Uterus (tissue), 4 donors: ENCODE data around the gene BPIFB4. TPM values are rescaled to one million over a fixed set of nuclear protein-coding genes. Genes with fewer than 3 reads are reported as not detected.
"Not testable (repeated sequence)": the region's sequence is repeated elsewhere in the genome, so short reads cannot be mapped to it uniquely, and the experiment has no call there.

Experiments used
- DNase-seq, 2 donors: peaks; one replicate each; pipeline ENCODE4 v3.0.0-alpha.2; 2019 to 2020
- H3K27ac ChIP-seq, 2 donors: fragments of 200-600 bp; sonication (generic); 1 replicate in 1 of 2; 2 replicates in 1 of 2; pipeline ENCODE4 v1.5.1; 2016 to 2018
- H3K27me3 ChIP-seq, 2 donors: fragments of 200-600 bp; sonication (generic); one replicate each; pipeline ENCODE4 v1.5.1; 2018 to 2019; ENCODE audit warnings: control low read depth in 1 of 2
- H3K36me3 ChIP-seq, 2 donors: fragments of 200-600 bp; sonication (generic); one replicate each; pipeline ENCODE4 v1.5.1; 2019; ENCODE audit warnings: control low read depth in 1 of 2
- H3K4me1 ChIP-seq, 2 donors: fragments of 200-600 bp; sonication (generic); one replicate each; pipeline ENCODE4 v1.5.1; 2018 to 2019; ENCODE audit warnings: control low read depth in 1 of 2
- H3K4me3 ChIP-seq, 2 donors: fragments of 200-600 bp; sonication (generic); 1 replicate in 1 of 2; 2 replicates in 1 of 2; pipeline ENCODE4 v1.5.1; 2018 to 2019; ENCODE audit warnings: mild to moderate bottlenecking in 1 of 2
- H3K9me3 ChIP-seq, 2 donors: fragments of 200-600 bp; sonication (generic); one replicate each; pipeline ENCODE4 v1.5.1; 2019; ENCODE audit warnings: control low read depth in 1 of 2
- POLR2A ChIP-seq, 2 donors: fragments of 450-650 bp; IDR thresholded peaks; one replicate each; pipeline ENCODE4 v1.6.1; 2016; ENCODE audit warnings: antibody characterized with exemption in 2 of 2, mild to moderate bottlenecking in 1 of 2, moderate library complexity in 1 of 2
- intact Hi-C: fragments of 100-400 bp; cut with DNase I; formaldehyde crosslinking; loops from one replicate; pipeline ENCODE4 v1.15.1; 2023; ENCODE audit warnings: low total_unique reads
- total RNA-seq, 4 donors: library from RNA; depleted of rRNA in 3 of 4; stranded (reverse); fragments of >200 nt in 3 of 4; gene quantifications; one replicate each; pipeline versions ENCODE4 v1.1.0 to v1.2.4, GENCODE V29; 2014 to 2023
- TF ChIP-seq, protein P1 (sequence below), 4 experiments: fragments of 200-600 bp in 2 of 4; fragments of 450-650 bp in 2 of 4; sonication (generic) in 2 of 4; IDR thresholded peaks; one replicate each; pipeline ENCODE4 v1.5.1; 2016 to 2019; ENCODE audit warnings: antibody characterized with exemption in 4 of 4, mild to moderate bottlenecking in 2 of 4, moderate library complexity in 1 of 4
- donor health status: DM: yes; HTN: yes; CAD: no.

Gene BPIFB4
- total RNA-seq, 4 donors from 2014 or later: not detected

DNA sequence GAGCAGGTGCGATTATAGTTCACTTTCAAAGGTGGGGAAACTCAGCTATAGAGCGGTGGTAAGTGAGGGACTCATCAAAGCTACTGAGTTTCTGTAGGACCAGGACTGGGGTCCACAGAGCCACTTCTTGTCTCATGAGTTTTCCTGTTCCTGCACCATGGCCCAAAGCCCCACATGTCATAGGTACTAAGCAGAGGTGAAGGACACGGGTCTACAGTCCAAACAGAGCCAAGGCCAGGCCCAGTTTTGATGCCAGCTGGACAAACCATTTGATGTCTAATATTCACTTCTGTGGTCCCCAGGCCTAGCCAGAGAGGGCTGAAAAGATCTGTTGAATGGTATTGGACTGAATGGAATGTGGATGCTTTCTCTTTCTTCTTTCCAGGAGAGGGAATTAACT, 37.0 kb upstream of the BPIFB4 start:
- Histone ChIP-seq H3K36me3 (no peaks in the 10 kb centered on the region), H3K4me1 (no peaks in the 10 kb centered on the region), H3K9me3 (peaks cover 0 to 3% of the 10 kb centered on the region in 2 donors), H3K27ac (no peak overlapping the region), H3K27me3 (no peaks in the 10 kb centered on the region), H3K4me3 (no peak overlapping the region)
- no peak for DNase-seq
- intact Hi-C loops: no loop called here
- no peak for TF ChIP-seq POLR2A (IDR thresholded peaks at IDR 0.05)
- TF ChIP-seq, protein P1, sequence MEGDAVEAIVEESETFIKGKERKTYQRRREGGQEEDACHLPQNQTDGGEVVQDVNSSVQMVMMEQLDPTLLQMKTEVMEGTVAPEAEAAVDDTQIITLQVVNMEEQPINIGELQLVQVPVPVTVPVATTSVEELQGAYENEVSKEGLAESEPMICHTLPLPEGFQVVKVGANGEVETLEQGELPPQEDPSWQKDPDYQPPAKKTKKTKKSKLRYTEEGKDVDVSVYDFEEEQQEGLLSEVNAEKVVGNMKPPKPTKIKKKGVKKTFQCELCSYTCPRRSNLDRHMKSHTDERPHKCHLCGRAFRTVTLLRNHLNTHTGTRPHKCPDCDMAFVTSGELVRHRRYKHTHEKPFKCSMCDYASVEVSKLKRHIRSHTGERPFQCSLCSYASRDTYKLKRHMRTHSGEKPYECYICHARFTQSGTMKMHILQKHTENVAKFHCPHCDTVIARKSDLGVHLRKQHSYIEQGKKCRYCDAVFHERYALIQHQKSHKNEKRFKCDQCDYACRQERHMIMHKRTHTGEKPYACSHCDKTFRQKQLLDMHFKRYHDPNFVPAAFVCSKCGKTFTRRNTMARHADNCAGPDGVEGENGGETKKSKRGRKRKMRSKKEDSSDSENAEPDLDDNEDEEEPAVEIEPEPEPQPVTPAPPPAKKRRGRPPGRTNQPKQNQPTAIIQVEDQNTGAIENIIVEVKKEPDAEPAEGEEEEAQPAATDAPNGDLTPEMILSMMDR (IDR thresholded peaks at IDR 0.05): no peak

DNA sequence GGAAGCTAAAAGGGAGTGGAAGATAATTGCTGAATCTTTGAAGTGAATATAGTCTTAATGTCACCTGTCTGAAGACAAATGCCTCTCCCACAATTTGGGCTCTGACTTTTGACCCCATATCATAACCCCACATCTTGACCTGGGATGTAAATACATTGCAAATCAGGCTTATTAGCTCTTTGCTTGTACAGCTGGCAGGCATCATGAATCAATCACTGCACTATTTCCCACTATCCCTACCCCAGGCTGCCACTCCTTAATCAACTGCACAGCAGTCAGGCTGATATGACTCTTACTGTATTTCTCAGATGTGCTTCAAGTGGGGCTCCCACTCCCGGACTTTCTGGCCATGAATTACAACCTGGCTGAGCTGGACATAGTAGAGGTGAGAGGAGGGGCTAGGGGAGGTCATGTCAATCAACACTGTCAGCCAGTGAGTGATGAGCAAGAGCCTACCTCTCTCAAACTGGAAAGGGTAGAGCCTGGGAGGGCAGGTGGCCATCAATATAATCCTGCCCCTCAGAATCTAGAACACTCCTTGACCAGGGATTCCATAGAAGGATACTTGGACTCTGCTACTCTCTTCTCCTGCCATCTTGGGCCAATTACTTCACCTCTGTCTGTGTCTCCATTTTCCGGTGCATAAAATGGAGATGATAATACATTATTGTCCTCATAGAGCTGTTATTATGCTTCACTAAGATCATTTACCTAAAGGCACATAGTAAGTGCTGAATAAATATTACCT, 36.3 kb upstream of the BPIFB4 start:
- no peaks in the 10 kb centered on the region for H3K27me3 ChIP-seq
- no peaks in the 10 kb centered on the region for H3K36me3 ChIP-seq
- TF ChIP-seq, protein P1 (IDR thresholded peaks at IDR 0.05): no peak
- TF ChIP-seq POLR2A (IDR thresholded peaks at IDR 0.05): no peak
- H3K4me3 ChIP-seq: no peak overlapping the region
- H3K9me3 ChIP-seq: peaks cover 0 to 3% of the 10 kb centered on the region in 2 donors
- intact Hi-C loops: no loop called here
- no peaks in the 10 kb centered on the region for H3K4me1 ChIP-seq
- no peak overlapping the region for H3K27ac ChIP-seq
- no peak for DNase-seq

DNA sequence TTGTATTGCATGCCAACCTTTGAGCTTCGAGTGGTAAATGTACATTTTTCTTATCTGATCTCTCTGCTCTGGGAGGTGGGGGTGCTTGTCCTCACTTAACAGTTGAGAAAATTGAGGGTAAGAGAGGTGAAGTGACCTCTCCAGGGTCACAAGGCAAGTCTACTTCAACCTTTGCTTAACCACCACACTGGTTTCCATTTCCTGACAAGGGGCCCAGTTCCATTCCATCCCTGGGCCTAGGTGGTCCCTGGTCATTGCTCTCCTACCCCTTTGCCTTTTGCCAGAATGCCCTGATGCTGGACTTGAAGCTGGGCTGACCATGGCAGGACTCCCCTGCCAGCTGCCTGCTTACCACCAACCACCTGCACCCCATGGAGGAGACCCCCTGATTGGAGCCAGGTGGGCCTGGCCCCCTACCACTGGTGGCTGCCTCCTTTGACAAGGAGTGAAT, 35.7 kb upstream of the BPIFB4 start:
- Histone ChIP-seq H3K9me3 (peaks cover 0 to 3% of the 10 kb centered on the region in 2 donors), H3K27me3 (no peaks in the 10 kb centered on the region), H3K4me1 (no peaks in the 10 kb centered on the region), H3K27ac (no peak overlapping the region), H3K4me3 (no peak overlapping the region), H3K36me3 (no peaks in the 10 kb centered on the region)
- TF ChIP-seq, protein P1 (IDR thresholded peaks at IDR 0.05): no peak
- TF ChIP-seq POLR2A (IDR thresholded peaks at IDR 0.05): no peak
- DNase-seq: no peak
- intact Hi-C loops: no loop called here

DNA sequence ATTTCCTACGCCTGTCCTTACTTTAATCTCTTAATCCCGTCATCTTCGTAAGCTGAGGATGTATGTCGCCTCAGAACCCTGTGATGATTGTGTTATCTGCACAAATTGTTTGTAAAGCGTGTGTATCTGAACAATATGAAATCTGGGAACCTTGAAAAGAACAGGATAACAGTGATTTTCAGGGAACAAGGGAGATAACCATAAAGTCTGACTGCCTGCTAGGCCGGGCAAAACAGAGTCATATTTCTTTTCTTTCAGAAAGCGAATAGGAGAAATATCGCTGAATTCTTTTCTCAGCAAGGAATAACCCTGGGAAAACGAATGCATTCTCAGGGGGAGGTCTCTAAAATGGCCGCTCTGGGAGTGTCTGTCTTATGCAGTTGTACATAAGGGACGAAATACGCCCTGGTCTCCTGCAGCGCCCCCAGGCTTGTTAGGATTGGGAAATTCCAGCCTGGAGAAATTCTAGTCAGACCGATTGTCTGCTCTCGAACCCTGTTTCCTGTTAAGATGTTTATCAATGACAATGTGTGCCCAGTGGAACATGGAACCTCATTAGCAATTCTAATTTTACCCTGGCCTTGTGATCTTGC, 34.2 kb upstream of the BPIFB4 start:
- H3K4me3 ChIP-seq, H3K36me3 ChIP-seq, DNase-seq, H3K9me3 ChIP-seq, H3K4me1 ChIP-seq, H3K27me3 ChIP-seq, H3K27ac ChIP-seq, intact Hi-C loops: not testable (repeated sequence)

DNA sequence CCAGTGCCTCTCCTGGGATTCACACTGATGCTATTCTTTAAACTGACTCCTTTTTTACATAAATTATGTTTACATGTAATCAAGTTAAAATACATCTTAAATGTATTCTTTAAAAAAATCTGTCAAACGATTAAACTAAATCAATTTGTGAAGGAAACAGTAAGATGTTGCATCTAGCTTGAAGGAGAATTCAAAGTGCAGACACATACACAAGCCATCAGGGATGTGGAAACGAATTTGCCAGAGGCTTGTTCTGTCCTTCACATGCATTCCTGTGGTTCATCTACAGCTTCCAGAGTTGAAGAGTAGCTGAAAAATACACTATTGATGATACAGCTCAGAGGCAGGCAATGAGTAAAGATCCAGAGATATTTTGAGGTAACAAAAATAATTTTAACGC, 33.0 kb upstream of the BPIFB4 start:
- Histone ChIP-seq H3K27me3 (no peaks in the 10 kb centered on the region), H3K4me3 (no peak overlapping the region), H3K36me3 (no peaks in the 10 kb centered on the region), H3K4me1 (no peaks in the 10 kb centered on the region), H3K27ac (no peak overlapping the region), H3K9me3 (peaks cover 0 to 3% of the 10 kb centered on the region in 2 donors)
- DNase-seq: no peak
- TF ChIP-seq, protein P1 (IDR thresholded peaks at IDR 0.05): no peak
- no peak for TF ChIP-seq POLR2A (IDR thresholded peaks at IDR 0.05)
- intact Hi-C loops: no loop called here
